NOMO-1 treated with dmso at 0.1 percent for 144 hours (cell line): ENCODE data around the gene OSBPL8.
"Not testable (repeated sequence)": the region's sequence is repeated elsewhere in the genome, so short reads cannot be mapped to it uniquely, and the experiment has no call there.

Source experiments
- DNase-seq: peaks from one replicate; lab custom pipeline; 2025; ENCODE audit not compliant: unreplicated experiment; lab: John Stamatoyannopoulos, UW

The OSBPL8 gene

DNA sequence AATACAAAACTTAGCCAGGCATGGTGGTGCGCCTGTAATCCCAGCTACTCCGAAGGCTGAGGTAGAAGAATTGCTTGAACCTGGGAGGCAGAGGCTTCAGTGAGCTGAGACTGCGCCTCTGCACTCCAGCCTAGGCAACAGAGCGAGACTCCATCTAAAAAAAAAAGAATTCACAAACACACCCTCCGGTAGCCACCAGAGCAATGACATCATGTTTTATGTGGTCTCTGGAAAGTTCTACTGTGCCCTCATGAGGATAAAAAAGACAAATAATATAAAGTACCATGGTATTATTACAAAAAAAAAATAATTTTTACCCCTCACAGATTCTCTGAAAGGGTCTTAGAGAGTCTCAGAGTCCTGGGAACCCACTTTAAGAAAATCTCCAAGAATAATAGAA, 81.5 kb downstream of the OSBPL8 start:
- DNase-seq = no peak

DNA sequence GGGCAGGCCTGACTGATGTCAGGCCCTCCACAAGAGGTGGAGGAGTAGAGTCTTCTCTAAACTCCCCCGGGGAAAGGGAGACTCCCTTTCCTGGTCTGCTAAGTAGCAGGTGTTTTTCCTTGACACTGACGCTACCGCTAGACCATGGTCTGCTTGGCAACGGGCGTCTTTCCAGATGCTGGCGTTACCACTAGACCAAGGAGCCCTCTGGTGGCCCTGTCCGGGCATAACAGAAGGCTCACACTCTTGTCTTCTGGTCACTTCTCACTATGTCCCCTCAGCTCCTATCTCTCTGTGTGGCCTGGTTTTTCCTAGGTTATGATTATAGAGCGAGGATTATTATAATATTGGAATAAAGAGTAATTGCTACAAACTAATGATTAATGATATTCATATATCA, 86.7 kb downstream of the OSBPL8 start:
- not testable (repeated sequence) for DNase-seq

DNA sequence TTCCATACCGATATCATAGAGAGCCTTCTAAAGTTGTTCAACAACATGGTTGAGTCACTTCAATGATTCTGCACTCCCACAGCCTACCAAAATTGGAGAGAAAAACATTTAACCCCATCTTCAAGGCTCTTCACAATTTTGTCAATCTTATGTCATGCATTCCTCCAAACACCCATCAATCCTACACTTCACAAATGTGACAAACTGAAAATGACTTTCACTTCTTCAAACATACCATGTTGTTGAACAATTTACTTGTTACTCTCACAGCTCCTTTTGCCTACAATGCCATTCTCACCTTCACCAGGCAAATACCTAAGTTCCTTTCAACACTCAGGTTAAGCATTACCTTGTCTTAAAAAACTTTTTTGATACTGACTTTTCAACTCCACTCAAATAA, 88.0 kb downstream of the OSBPL8 start:
- no peak for DNase-seq

DNA sequence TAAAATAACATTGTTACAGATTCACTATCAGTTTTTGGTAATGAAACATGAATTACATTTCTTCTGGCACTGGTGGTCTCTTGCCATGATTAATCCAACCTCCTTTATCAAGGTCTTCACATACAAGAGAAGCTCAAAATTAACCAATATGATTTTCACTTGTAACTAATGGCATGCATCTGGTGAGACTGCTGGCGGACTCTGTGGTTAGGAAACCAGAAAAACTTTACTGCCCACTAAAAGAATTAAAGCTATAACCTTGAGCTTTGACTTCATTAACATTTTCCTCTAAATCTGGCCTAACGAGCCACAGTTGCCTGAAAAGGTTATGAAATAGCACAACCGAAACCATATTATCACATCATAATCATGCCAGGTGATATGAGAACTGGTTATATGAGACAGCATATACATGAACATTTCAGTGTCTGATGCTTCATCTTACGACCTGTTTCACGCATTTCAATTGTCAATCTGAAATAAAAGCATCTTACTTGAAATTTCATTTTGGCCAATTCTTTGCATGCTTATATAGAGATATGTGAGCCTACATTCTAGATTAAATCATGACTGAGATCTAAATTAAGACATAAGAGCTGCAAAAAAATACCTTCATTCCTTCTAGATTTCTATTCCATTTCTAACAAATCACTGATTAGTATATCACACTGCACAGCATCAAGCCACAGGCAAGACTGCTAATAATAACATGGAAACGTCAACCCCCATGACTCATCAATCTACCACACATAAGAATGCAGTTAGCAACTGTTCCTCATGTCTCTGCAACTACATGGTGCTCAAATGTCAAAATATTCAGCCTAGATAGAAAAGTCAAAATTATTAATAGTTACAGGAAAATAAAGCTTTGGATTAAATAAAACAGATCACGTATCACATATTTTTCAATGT, 89.3 kb downstream of the OSBPL8 start:
- DNase-seq = peak; percentile 33

DNA sequence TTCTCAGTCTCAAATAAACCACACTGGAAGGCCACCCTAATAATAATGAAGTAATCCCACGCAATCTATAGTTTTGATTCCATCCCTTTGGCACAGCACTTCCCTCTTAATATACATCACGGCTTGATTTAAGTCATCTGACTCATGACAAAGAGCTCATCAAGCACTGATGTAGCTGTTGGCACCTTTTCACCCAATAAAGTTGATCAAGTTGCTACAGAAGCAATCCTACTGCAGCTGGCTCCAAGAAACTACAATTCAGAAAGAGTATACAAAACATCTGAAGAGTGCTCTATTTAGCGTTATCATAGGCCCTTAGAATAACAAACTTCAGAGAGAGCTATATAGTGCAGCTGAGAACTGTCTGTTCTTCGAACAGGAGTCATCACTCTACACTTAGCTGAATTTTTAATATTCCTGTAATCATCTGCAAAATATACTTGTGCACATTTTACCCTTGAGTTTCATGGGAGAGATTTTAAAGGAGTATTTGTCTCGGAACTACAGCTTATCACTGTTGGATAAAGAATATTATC, 94.9 kb downstream of the OSBPL8 start:
- DNase-seq = no peak

DNA sequence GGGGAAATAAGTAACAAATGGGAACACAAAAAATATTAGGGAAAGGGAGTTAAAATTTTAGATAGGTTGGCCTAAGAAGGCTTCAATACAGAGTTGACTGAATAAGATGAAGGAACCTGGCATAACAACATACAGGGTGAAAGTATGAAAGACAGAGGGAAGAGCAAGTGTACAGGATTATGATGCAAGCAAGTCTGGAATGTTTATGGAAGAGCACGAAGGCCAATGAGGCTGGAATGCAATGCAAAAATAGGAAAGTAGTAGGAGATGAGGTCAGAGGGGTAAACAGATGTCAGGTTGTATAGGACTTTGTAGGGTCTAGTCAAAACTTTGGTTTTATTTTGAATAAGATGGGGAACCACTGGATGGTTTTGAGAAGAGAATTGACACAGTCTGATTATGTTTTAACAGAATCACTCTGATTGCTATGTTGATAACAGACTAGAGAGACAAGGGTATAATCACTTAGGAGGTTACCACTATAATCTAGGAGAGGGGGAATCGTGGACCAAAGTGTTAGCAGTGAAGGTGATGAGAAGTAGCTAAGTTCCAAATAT, 96.8 kb downstream of the OSBPL8 start:
- DNase-seq = no peak

DNA sequence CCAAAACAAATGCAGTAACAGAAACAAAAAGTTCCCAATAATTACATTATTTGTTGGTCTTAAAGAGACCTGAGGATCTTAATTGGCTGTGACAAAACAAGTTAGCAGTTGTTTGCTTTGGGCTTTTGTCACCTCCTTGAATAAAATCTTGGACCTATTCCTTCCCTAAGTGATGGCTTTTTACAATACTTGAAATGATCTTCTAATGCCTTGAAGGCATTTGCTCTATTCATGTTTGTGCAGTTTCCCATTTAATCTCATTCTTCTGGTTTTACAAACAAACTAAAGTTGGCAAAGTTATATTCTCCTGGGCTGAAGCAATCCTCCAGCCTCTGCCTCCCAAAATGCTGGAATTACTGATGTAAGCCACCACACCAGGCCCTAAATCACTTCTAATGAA, 98.8 kb downstream of the OSBPL8 start:
- no peak for DNase-seq

DNA sequence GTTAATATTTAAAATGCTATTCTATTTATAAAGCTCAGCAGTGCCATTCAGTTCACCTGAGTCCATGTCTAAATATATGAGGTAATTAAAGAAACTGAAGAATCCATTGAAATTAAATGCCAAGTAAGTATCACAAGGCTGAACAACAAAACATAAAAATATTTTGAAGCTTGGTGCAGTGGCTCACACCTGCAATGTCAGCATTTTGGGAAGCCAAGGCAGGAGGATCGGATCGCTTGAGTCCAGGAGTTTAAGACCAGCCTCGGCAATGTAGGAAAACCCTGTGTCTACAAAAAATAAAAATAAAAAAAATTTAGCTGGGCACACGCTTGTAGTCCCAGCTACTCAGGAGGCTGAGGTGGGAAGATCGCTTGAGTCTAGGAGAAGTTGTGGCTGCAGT, 101.8 kb downstream of the OSBPL8 start:
- no peak for DNase-seq

DNA sequence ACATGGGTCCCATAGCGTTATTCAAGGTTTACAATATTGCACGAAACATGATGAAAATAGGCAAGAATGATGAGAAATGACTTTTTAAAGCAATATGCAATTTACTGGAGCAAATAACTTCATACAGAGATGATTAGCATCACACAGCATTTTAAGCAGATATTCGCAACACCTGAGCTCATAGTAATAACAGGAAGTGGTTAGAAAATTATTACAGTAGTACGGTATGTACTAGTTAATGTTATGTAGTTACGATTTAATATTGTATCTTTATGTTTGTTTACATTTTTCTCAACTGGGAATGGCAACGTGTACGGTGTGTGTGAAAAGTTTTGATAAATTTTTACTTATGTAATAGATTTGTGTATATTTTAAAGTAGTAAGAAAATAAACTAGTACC, 102.6 kb downstream of the OSBPL8 start:
- DNase-seq = no peak

DNA sequence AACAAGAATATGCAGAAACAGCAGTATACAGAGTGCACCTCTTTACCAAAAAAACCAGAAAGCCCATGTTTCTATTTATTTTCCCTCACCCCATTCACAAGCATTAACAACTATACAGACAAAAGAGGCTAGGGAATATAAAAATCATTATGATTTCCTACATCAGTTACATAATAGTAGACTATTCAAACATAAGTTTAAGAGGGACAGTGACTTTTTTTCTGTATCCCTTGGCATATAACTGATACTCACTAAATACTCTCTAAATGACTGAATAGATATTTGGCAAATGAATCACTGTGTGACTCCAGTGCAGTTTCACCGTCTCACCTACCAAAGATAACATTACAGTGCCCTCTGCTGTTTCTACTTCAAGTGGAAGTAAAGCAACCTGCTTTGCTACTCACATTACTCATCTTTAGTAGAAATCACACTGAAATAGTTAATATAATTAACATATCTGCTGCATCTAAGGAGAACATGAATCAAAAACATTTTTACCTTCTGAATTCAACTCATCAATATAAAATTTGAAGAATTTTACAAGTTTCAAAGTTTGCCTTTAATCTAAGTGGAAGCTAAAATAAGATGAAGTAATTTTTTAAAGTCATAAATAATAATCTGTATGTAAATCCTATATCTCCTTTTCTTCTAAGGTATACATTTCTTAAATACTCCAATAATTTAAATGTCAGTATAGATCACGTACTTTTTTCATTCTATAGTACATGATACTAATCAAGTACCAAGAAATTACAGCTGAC, 103.8 kb downstream of the OSBPL8 start:
- no peak for DNase-seq

DNA sequence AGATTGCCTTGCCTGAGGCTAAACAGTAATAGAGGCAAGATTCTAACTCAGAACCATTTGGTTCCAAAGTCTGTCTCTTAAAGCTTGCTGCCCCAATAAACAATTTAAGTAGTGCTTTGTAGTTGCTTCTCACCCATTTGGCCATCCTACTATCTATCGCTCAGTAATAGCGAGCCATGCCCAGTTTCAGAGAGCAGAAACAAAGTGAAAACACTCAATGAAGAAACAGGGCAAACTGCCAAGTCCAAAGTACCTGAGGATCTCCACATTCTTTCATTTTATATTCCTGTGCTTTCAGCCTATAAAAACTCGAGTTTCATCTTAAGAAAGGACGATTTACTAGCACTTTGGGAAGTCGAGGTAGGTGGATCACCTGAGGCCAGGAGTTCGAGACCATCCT, 108.0 kb downstream of the OSBPL8 start:
- no peak for DNase-seq

DNA sequence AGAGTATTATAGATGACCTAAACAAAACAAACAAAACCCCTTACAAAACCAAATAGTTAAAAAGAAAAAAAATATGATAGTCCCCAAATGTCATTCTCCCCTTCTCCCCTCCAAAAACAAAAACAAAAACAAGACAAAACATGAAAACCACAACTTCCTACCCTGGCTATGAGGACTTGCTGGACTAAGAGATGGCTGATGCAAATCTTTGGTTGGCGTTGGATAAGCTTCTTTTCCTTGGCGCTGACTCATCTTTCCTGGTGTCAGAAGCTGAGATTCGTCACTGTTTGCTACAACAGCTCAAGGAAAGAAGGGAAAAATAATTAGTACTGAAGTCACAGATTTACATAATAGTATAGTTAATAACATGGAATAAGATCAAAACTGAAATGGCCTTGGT, 108.9 kb downstream of the OSBPL8 start:
- DNase-seq = no peak

DNA sequence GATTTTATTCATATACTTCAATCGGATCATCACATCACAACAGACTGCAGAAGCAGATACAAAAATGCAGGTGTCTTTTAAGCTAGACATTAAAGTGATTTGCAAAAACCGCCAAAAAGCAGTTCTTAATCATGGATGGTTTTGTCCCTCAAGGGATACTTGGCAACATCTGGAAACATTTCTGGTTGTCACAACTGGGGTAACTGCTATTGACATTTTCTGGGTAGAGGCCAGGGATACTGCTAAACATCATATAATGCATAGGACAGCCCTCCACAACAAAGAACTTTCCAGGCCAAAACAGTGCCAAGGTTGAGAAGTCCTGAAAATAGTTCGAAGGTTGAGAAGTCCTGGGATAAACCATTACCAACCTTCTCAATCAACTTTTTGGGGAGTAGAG, 109.6 kb downstream of the OSBPL8 start:
- DNase-seq = no peak

DNA sequence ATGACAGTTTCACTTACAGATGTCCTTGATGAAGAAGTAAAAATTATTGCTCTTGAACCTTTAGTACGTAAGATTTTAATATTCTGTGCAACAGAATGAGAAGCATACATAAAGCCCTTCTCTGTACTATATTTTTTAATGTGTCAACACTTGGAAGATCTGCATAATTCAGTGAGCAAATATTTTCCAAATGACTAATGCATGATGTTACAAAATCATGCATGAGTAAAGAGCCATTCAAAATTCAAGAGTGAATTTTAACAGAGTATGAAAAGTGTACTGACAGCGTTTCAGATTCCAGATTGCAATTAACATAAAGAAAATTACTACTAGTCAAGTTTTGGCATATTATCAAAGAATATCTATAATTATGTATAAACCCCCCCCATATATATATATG, 110.0 kb downstream of the OSBPL8 start:
- DNase-seq = no peak

DNA sequence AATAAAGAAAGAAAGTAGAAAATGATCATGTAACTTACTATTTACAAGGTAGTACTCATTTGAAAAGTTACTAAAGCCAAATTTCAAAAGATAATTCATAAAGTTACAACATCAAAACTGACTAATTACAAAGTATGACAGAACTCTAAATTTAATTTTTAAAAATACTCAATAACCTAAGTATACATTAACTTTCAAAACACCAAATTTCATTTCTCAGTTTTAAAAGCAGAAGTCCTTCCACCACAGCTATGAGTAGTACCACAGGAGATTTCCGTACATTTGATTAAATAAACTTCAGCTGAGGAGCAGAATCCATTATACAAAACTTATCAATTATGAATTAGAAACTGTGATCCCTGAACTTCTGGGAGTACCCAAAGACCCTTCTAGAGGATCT, 110.6 kb downstream of the OSBPL8 start:
- DNase-seq = no peak

DNA sequence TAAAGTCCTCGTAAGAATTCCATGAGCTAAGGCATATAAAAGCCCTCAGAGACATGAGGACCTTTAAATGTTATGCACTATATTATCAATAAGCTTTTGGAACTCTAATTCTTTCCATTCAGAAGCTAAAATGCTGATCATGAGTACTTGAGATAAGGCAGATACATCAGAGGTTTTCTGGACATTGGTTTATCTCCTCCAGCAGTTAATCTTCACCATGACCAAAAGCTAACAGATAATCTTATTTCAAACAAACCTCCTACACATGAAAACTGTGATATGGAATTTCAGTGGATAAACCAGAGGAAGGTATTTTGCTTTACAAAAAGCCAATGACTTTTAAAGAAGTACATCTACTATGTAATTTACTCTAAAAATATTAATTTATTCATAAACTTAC, 113.5 kb downstream of the OSBPL8 start:
- DNase-seq = no peak

DNA sequence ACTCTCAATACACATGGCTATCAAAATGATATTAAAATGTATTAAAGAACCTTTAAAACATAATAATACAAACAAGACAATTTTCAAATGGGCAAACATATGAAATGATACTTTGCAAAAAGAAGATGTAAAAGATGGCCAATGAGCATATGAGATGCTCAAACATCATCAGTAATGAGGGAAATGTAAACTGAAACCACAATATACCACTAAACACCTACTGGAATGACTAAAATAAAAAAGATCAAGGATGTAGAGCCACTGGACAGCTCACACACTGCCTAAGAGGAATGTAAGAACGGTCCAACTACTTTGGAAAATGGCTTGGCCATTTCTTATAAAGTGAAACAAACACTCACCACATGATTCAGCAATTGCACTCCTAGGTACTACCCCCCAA, 114.1 kb downstream of the OSBPL8 start:
- DNase-seq = no peak

DNA sequence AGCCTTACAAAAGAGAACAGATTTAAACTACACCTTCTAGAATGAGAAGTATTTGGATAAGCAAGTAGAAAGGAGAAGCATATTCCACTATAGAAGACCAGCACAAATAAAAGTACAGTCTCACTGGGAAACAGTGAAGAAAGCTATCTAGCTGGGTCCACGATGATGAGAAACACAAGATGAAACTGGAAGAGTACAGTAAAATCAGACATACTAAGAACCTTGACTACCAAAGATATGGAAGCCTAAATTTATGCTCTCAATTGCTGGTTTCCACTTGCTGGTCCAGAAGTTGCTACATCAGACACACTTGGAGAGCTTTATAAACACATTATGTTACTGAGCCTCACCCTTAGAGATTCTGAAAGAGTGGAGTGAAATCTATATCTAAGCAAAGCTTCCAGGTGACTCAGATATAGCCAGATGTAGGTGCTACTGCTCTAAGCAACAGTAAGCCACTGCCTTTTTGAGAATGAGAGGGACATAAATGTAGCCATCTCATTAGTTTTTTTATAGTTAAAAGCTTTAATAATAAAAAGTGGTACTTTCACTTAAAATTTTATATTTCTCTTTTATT, 115.1 kb downstream of the OSBPL8 start:
- DNase-seq = no peak

DNA sequence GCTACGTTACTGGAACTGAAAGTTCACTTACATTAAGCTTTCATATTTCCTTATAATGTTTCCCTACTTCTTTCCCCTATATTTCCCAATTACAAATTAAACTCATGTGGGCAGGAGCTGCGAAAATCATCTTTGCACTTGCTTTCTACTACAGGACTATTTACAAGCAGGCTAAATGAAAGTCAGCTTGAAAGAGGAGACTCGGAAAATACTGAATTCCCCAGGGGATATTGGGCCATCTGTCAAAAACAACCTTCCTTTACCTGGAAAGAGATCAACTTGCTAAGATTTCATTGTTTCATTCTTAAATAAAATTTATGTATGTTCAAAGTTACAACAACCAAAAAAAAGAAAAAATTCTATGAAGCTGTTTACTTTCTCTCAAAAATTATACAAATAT, 118.6 kb downstream of the OSBPL8 start:
- DNase-seq = no peak

DNA sequence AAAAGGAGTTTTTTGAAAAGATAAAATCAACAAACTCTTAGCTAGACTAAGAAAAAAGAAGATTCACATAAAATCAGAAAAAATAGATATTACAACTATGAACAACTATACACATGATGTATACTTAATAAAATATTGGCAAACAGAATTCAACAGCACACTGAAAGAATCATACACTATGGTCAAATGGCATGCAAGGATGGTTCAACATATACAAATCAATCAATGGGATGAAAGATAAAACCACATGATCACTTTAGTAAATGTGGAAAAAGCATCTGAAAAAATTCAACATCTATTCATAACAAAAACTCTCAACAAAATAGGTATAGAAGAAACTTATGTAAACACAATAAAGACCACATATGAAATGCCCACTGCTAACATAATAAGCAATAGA, 126.8 kb downstream of the OSBPL8 start:
- no peak for DNase-seq

DNA sequence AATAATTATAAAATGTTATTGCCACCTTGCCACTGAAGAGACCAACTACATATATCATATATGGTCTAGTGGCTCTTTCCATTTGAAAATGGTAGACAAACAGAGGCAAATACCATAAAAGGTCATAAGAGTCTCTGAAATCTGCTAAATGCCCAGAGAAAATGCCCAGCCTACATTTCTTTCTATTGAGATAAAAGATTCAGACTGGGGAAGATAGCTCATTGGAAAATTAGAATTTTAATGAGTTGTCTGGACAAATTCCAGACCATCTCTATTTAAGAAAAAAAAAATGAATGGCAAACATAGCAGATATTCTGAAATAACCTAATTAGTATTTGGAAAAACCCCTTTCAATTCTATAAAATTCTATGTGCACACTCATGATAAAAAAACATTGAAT, 131.5 kb downstream of the OSBPL8 start:
- DNase-seq = no peak
